Endodermal cell (in vitro differentiated cells): ENCODE data around the gene ANKS3. TPM values are rescaled to one million over a fixed set of nuclear protein-coding genes. Genes with fewer than 3 reads are reported as not detected.
A peak's percentile ranks its signal among the peaks of the same experiment; 100 is the strongest.

Experiments used
- DNase-seq: peaks from one replicate; pipeline ENCODE4 v3.0.0-alpha.2; 2017
- H3K27ac ChIP-seq: 2 replicates; pipeline ENCODE4 v1.5.1; 2013; ENCODE audit warnings: mild to moderate bottlenecking, low read depth, low read length, moderate library complexity
- H3K27me3 ChIP-seq: 2 replicates; pipeline ENCODE4 v1.6.1; 2013; ENCODE audit warnings: mild to moderate bottlenecking, low read length, moderate library complexity; ENCODE audit not compliant: insufficient read depth, control insufficient read depth, poor library complexity, severe bottlenecking
- H3K36me3 ChIP-seq: 2 replicates; pipeline ENCODE4 v1.7.0; 2013; ENCODE audit warnings: mild to moderate bottlenecking, low read length, moderate library complexity; ENCODE audit not compliant: control insufficient read depth, insufficient read depth
- H3K4me1 ChIP-seq: one replicate; pipeline ENCODE4 v1.7.0; 2013; ENCODE audit warnings: low read length; ENCODE audit not compliant: control insufficient read depth, insufficient read depth
- H3K4me3 ChIP-seq: 2 replicates; pipeline ENCODE4 v1.5.1; 2013; ENCODE audit warnings: mild to moderate bottlenecking, low read length, moderate library complexity
- H3K9ac ChIP-seq: 2 replicates; pipeline ENCODE4 v1.6.1; 2013; ENCODE audit warnings: mild to moderate bottlenecking, low read length, moderate library complexity; ENCODE audit not compliant: poor library complexity, severe bottlenecking; ENCODE audit errors: extremely low read depth
- H3K9me3 ChIP-seq: 2 replicates; pipeline ENCODE4 v1.6.1; 2013; ENCODE audit warnings: mild to moderate bottlenecking, low read length, moderate library complexity; ENCODE audit not compliant: control insufficient read depth
- H3K27ac Mint-ChIP-seq: 2 replicates; pipeline ENCODE4 v1.8.0; 2020; ENCODE audit warnings: mixed read lengths
- H3K27me3 Mint-ChIP-seq: 2 replicates; pipeline ENCODE4 v1.8.0; 2021; ENCODE audit warnings: mild to moderate bottlenecking, mixed read lengths; ENCODE audit not compliant: insufficient read depth
- H3K36me3 Mint-ChIP-seq: 2 replicates; pipeline ENCODE4 v1.8.0; 2020; ENCODE audit warnings: low read depth, mixed read lengths
- H3K4me1 Mint-ChIP-seq: 2 replicates; pipeline ENCODE4 v1.8.0; 2020; ENCODE audit warnings: mixed read lengths
- H3K4me3 Mint-ChIP-seq: 2 replicates; pipeline ENCODE4 v1.8.0; 2020; ENCODE audit warnings: mild to moderate bottlenecking, moderate library complexity, mixed read lengths
- H3K9me3 Mint-ChIP-seq: 2 replicates; pipeline ENCODE4 v1.8.0; 2020; ENCODE audit warnings: mild to moderate bottlenecking, mixed read lengths
- CTCF ChIP-seq: fragments of 200-600 bp; sonication (generic); conservative IDR thresholded peaks from 2 replicates; pipeline ENCODE4 v1.5.0; 2021; ENCODE audit warnings: antibody characterized with exemption, mild to moderate bottlenecking
- WGBS, 2 experiments: methylation state at CpG; one replicate each; pipeline versions ENCODE4 v1.1.5 to v1.1.7; 2013; ENCODE audit warnings: missing lambda C conversion rate in 2 of 2, mixed read lengths in 1 of 2; ENCODE audit not compliant: insufficient coverage in 1 of 2, insufficient read length in 1 of 2; 5-methylcytosine and 5-hydroxymethylcytosine counted together
- microRNA-seq: library from miRNA; unstranded; fragments of <30 nt; microRNA quantifications from one replicate; pipeline ENCODE4 v1.2.0, GENCODE V29; 2020; ENCODE audit warnings: borderline microRNAs expressed
- total RNA-seq, 2 donors: library from RNA; stranded (reverse); fragmentation: NEBNext Ultra II Directional in 1 of 2; extraction: Animal tissue kit (Norgen Biotek cat#: 25700) in 1 of 2; gene quantifications; 2 replicates in 1 of 2; 3 replicates in 1 of 2; pipeline ENCODE4 v1.2.1, GENCODE V29; 2021

The ANKS3 gene
- total RNA-seq, 2 donors from 2014 or later, result 32.4 to 41.0 TPM

- H3K4me3 ChIP-seq, result no peak overlapping the region
- no peaks in the 10 kb centered on the region for H3K27me3 Mint-ChIP-seq
- H3K27me3 ChIP-seq, result no peaks in the 10 kb centered on the region
- TF ChIP-seq CTCF, result no peak
- H3K27ac Mint-ChIP-seq, result peak overlapping the region; percentile 44
- peaks cover 32% of the 10 kb centered on the region for H3K36me3 Mint-ChIP-seq
- H3K9ac ChIP-seq, result no peak overlapping the region
- no peaks in the 10 kb centered on the region for H3K9me3 Mint-ChIP-seq
- peaks cover 3% of the 10 kb centered on the region for H3K4me1 ChIP-seq
- peaks cover 8% of the 10 kb centered on the region for H3K4me1 Mint-ChIP-seq
- no peak for DNase-seq
- WGBS, 2 experiments, result 95 to 97% methylated on average over 3 to 13 of the region's 13 CpGs
- H3K9me3 ChIP-seq, result no peaks in the 10 kb centered on the region
- peaks cover 6% of the 10 kb centered on the region for H3K36me3 ChIP-seq
- H3K4me3 Mint-ChIP-seq, result no peak overlapping the region
- no peak overlapping the region for H3K27ac ChIP-seq
These were observed 85.2 kb downstream of the ANKS3 start for GRCh38 chr16:4648917-4649316.

- 97% methylated on average over 6 to 8 of the region's 8 CpGs for WGBS, 2 experiments
- TF ChIP-seq CTCF, result no peak
- no peak overlapping the region for H3K4me3 ChIP-seq
These were observed 86.5 kb downstream of the ANKS3 start for GRCh38 chr16:4647644-4647980.

GRCh38 chr16:4646773-4647643, 87.1 kb downstream of the ANKS3 start:
- Histone ChIP-seq H3K4me1 (no peaks in the 10 kb centered on the region), H3K9me3 (no peaks in the 10 kb centered on the region), H3K36me3 (peaks cover 12% of the 10 kb centered on the region), H3K27ac (no peak overlapping the region), H3K9ac (no peak overlapping the region), H3K27me3 (no peaks in the 10 kb centered on the region), H3K4me3 (no peak overlapping the region)
- no peak for DNase-seq
- WGBS, 2 experiments, result 95 to 96% methylated on average over 12 to 22 of the region's 22 CpGs
- Mint-ChIP-seq H3K4me3 (no peak overlapping the region), H3K36me3 (peaks cover 29% of the 10 kb centered on the region), H3K27ac (no peak overlapping the region), H3K27me3 (no peaks in the 10 kb centered on the region), H3K4me1 (no peaks in the 10 kb centered on the region), H3K9me3 (no peaks in the 10 kb centered on the region)
- no peak for TF ChIP-seq CTCF

More at GRCh38 chr16:4647644-4647980, 86.5 kb downstream of the ANKS3 start:
- H3K4me3 Mint-ChIP-seq, result no peak overlapping the region
- Histone ChIP-seq H3K27me3 (no peaks in the 10 kb centered on the region), H3K36me3 (peaks cover 12% of the 10 kb centered on the region), H3K9ac (no peak overlapping the region), H3K4me1 (no peaks in the 10 kb centered on the region), H3K9me3 (no peaks in the 10 kb centered on the region), H3K27ac (no peak overlapping the region)
- H3K27me3 Mint-ChIP-seq, result no peaks in the 10 kb centered on the region
- H3K36me3 Mint-ChIP-seq, result peaks cover 29% of the 10 kb centered on the region
- no peak for DNase-seq
- H3K27ac Mint-ChIP-seq, result no peak overlapping the region
- no peaks in the 10 kb centered on the region for H3K9me3 Mint-ChIP-seq
- H3K4me1 Mint-ChIP-seq, result no peaks in the 10 kb centered on the region

Small RNAs within 50 kb of the gene (microRNA-seq; reads per million reads assigned to microRNA genes)
- not detected for gene MIR6769A

Other genes with a start within 250 kb of the ANKS3 start
- 10 to 100 TPM; 41.8 to 64.4 TPM for gene CDIP1, start 195.5 kb downstream of the ANKS3 start, total RNA-seq
- gene C16orf96, start 177.9 kb downstream of the ANKS3 start, total RNA-seq, result 1 to 10 TPM; 1.5 to 1.6 TPM
- 10 to 100 TPM; 46.8 to 49.6 TPM for gene UBALD1, start 119.4 kb downstream of the ANKS3 start, total RNA-seq
- gene MGRN1, start 109.4 kb downstream of the ANKS3 start, total RNA-seq, result 10 to 100 TPM; 66.9 to 71.4 TPM
- 10 to 100 TPM; 38.6 to 40.7 TPM for gene NUDT16L1, start 40.7 kb downstream of the ANKS3 start, total RNA-seq
- under 1 TPM; 0.35 to 0.64 TPM for gene DNAAF8, start 266 bp upstream of the ANKS3 start, total RNA-seq
- 10 to 100 TPM; 17.2 to 21.6 TPM for gene ZNF500, start 32.9 kb upstream of the ANKS3 start, total RNA-seq
- under 1 TPM; 0.40 to 0.73 TPM for gene SEPTIN12, start 54.1 kb upstream of the ANKS3 start, total RNA-seq
- not detected for gene SMIM22, start 61.1 kb upstream of the ANKS3 start, total RNA-seq
- 10 to 100 TPM; 46.2 to 49.0 TPM for gene ROGDI, start 68.4 kb upstream of the ANKS3 start, total RNA-seq
- 100 to 1,000 TPM in 1 of 2 donors, 10 to 100 TPM in 1; 99.3 to 108 TPM for gene GLYR1, start 113.0 kb upstream of the ANKS3 start, total RNA-seq
- gene UBN1, start 113.2 kb upstream of the ANKS3 start, total RNA-seq, result 10 to 100 TPM; 36.8 to 46.7 TPM
- gene PPL, start 202.9 kb upstream of the ANKS3 start, total RNA-seq, result 10 to 100 TPM; 37.8 to 48.5 TPM
- gene SEC14L5, start 224.1 kb upstream of the ANKS3 start, total RNA-seq, result under 1 TPM; 0.22 to 0.33 TPM